Fibroblast of peridontal ligament (primary cell): ENCODE data around the gene TMEM135.
"Not testable (repeated sequence)": the region's sequence is repeated elsewhere in the genome, so short reads cannot be mapped to it uniquely, and the experiment has no call there.

Source experiments
- DNase-seq: peaks from one replicate; pipeline ENCODE4 v3.0.0-alpha.2; 2010; ENCODE audit errors: extremely low read depth

TMEM135 gene

DNA sequence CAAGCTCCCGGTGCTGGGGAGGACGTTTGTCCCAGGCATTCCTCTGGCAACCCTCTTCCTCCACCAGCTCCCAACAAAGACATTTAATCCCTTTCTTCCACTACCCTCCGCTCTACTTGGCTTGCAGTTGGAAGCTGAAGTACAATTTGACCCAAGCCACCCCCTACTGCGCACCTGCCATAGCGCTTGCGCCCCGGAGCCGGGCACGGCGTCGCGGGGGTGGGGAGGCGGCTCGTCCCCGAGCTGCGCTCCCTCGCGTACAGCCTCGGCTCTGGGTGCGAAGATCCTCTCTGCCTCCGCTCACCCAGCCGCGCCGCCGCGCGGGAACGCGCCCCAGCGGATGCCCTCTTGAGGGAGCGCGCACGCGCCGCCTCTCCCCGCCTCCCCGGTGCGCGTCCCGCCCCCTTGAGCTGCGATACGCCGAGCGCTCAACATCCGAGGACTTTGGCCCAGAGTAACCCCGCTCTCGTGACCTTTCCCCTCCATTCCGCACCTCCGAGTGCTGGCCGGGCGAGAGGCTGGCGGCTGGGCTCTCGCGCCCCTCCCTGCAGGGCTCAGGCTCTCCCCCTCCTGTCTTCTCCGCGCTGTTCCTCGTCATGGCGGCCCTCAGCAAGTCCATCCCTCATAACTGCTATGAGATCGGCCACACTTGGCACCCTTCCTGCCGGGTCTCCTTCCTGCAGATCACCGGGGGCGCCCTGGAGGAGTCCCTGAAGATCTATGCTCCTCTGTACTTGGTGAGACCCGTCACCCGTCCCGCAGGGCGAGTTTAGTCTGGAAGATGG, at the start of gene TMEM135:
Gene TMEM135 (plus strand): TSS at position 485 of the 785 bp plus-strand sequence. CDS start 112 bp downstream, at position 597.
- DNase-seq: peak; percentile 87

DNA sequence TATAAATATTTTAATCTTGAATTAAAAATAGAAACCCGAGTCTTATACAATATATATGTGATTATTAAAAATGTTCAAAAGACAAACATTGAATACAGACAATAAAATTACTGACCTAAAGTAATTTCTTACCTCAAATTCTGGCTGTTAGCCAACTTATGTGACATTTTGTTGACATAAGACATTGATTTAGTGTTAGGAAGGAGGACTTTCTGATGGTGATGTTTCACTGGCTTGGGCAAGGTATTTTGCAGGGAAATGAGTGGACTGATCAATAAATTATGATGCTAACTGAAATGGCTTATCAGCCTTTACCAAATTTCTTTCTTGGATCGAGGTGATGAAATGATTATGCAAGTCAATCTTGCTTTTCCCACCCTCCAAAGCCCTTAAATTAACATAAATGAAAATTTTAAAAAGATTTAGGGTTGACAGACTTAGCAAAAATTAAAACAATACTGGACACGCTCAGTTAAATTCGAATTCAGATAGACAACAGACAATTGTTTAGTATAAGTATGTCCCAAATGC, 49.3 kb upstream of the TMEM135 start:
- DNase-seq: no peak

DNA sequence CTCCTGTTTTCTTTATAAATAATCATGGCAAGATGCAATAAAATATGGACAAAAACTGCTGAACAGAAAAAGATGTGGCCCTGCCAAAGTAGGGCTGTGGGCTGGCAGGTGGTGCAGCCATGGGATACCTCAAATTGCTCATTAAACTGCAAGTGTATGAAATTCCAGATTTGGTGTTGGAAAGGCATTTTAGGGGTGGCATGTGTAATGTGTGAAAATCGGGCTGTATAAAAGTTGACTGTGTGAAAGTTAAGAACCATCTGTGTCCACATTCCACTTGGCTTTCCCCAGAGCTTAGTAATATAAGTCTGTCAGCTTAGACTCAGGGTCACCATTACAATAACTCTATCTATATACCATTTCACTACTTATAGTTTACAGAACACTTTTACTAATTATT, 47.7 kb upstream of the TMEM135 start:
- DNase-seq: no peak

DNA sequence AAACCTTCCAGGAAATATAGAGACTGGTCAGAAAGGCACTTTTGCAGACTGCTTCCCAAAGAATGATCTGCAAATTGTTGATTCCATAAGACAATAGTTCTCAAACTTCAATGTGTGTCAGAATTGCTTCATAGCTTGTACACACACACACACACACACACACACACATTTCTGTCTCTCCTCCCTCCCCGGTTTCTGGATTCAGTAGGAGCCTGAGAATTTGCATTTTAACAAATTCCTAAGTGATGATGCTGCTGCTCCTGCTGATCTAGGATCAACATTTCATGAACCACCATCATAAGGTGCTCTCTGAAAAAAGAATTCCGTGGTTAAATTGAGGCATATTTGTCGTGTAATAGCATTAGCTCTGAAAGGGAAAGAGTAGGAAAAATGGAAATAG, 47.2 kb upstream of the TMEM135 start:
- DNase-seq: peak; percentile 50

DNA sequence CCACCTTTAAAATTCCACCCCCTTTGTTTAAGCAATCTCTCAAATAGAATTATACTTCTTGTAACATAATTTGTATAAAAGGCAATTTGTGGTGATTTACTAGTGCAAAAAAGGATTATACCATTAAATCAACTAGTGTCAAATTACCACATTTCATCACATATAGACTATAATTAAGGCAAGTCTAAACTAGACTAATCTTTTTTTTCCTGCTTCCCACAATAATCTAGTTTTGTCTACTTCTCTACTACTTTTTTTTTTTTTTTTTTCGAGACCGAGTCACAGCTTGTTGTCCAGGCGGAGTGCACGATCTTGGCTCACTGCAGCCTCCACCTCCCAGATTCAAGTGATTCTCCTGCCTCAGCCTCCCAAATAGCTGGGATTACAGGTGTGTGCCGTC, 46.4 kb upstream of the TMEM135 start:
- DNase-seq: no peak

DNA sequence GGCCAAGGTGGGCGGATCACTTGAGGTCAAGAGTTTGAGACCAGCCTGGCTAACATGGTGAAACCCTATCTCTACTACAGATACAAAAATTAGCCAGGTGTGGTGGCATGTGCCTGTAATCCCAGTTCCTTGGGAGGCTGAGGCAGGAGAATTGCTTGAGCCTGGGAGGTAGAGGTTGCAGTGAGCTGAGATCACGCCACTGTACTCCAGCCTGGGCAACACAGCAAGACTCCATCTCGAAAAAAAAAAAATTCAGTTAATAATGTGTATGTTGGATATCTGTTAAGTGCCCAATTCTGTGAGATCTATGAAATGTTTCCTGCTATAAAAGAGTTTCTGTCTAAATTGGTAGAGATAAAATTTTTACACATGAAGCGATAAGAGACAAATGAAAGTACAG, 45.4 kb upstream of the TMEM135 start:
- DNase-seq: not testable (repeated sequence)

DNA sequence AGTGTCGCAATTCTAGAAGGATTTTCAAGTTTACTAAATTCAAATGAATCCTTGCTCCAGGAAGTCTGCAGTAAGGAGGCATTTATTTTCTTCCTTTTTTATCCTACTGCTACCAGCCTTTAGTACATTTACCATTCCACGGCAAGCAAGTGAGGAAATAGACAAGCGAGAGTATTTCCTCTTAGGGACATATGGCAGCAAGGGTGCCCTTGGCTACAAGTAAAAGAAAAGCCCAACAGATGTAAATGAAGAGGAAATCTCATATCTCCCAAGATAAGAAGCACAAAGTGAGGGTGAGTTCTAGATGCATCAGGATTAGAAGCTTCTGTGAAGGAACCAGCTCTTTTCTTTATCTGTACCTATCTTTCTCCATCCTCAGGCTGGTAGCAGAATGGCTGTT, 44.7 kb upstream of the TMEM135 start:
- no peak for DNase-seq

DNA sequence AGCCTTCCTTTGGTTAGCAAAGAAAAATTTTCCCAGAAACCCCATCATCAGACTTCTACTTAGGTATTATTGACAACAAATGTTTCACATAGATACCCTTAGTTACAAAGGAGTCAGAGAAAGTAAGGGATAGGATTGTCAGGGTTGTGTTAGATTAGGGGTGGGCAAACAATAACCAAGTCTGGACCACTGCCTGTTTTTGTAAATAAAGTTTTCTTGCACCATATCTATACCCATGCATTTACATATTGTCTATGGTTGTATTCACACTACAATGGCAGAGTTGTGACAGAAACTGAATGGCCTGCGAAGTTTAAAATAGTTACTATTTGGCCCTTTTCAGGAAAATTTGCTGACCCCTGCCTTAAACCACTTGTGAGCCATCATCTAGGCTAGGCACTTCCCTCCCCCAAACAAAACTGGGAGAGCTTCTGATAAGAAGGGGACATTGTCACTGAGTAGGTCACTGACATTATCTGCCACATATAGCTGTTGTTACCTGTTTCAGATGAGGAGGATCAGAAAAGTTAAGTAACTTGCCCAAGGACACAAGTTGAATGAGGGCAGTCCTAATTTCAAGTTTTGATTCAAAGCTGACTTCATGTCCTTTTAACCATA, 40.7 kb upstream of the TMEM135 start:
- no peak for DNase-seq

DNA sequence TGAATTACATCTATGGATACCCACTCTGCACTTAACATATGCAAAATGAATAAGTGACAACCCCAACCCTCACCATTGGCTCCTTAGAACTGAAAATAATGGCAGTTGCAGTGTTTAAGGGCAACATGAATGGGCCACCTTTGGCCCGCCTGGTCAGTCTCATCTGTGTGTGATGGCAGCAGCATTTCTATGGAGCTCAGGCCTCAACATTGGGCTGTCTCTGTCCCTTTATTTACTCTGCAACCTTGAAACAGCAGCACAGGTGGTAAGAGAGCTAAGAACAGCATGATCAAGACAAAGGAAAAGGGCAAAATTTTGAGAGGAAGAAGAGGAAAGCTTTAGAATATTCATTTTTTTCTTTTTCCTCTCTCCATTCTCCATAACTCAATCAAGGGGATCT, 38.3 kb upstream of the TMEM135 start:
- DNase-seq: no peak

DNA sequence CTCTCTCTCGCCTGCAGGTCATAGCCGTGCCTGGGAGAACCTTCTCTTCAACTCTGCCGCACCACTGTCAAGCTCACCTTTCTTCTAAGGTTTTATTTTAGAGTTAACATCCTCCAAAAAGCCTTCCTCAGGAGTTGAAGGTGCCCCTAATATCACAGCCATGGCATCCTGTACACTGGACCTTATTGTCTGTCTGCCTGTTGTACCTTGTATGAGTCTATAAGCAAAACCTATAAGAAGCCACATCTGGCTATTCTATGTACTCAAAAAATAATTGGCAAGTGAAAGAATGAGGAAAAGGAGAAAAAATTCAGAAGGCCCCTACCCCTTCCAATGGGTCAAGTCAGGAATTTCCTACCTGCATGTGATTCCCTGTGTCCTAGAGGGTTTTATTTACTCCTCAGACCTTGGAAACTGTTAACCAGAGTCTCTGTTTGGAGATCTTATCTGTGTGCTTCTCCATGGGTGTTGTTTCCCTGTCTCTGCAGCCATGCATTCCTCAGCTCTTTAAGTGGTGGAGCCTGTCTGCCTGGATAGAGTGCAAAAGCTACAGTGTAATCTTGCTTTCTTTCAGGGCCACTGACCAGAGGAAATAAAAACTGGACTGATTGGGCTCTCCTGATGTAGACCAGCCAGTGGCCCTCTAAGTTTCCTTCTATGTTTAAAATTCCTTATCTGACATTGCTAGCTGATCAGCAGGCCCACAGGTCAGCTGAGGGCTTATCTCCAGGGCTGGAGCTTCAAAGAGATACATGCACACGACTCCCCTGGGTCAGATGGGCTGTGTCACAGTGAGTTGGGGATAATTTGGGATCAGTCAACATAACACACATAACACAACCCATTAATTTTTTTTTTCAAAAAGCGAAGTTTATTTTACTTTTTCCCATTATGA, 37.6 kb upstream of the TMEM135 start:
- DNase-seq: no peak

DNA sequence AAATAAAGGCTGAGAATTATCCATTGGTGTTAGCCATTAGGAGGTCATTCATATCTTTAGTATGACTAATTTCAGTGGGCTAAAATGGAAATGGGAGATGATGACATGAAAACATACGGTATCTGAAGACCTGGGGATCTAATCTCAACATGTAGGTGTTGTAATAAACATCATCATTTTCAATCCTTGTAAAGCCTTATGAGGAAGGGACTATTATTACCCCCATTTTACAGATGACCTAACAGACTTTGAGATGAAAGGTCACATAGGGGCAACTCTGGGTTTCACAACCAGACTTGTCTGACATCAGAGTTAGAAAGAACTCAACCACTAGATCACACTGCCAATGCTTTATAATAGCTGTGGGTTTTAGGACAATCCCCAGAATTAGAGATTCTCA, 34.8 kb upstream of the TMEM135 start:
- DNase-seq: no peak

DNA sequence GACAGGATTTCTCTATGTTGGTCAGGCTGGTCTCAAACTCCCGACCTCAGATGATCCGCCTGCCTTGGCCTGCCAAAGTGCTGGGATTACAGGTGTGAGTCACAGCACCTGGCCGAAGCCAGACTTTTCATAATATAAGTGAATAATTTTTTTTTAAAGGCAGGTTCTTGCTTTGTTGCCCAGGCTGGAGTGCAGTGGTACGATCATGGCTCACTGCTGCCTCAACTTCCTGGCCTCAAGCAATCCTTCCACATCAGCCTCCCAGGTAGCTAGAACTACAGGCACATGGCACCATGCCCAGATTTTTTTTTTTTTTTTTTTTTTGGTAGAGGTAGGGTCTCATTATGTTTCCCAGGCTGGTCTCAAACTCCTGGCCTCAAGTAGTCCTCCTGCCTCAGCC, 33.5 kb upstream of the TMEM135 start:
- DNase-seq: not testable (repeated sequence)

DNA sequence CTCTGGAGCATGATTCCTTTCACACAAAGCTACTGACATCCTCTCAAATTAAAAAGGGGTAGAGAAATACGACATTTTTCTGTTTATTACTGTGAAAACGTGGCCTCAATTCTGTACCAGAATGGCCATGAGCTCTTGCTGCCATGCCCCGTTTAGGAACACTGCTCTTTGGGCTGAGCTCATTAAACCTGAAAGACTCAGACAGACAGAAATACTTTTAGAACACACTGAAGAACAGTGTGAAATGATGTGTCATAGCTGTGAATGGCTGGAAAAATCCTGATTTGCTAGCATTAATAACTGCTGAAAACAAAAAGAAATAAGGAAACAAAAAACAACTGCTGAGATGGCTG, 32.2 kb upstream of the TMEM135 start:
- no peak for DNase-seq

DNA sequence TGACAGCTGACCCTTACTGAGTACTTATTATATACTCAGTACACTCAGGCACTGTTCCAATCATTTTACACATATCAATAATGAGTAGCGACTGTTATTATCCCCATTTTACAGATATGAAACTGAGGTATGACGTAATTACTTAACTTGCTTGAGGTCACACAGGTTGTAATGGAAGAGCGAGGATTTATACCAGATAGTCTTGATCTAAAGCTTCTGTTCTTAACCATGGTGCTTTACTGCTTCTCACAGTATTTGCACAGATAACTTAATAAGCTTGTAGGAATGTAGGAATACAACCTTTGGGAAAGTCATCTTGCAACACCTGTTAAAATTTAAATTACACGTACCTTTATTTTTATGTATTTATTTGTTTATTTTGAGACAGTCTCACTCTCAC, 31.7 kb upstream of the TMEM135 start:
- DNase-seq: no peak

DNA sequence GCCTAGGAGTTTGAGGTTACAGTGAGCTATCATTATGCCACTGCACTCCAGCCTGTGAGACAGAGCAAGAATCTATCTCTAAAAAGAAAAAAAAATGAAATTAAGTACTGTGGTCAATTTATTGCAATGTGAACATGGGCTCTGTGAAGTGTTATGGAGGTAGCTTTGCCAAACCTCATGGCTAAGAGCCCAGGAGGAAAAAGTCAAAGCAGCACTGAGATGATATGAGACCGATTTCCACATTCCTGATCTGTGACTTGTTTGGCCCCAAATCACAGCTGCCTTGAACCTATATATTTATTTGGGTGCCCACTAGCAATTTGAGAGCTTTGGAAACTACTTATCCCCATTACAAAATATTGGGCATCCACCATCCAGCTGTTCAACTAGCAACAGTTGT, 29.8 kb upstream of the TMEM135 start:
- DNase-seq: peak; percentile 94

DNA sequence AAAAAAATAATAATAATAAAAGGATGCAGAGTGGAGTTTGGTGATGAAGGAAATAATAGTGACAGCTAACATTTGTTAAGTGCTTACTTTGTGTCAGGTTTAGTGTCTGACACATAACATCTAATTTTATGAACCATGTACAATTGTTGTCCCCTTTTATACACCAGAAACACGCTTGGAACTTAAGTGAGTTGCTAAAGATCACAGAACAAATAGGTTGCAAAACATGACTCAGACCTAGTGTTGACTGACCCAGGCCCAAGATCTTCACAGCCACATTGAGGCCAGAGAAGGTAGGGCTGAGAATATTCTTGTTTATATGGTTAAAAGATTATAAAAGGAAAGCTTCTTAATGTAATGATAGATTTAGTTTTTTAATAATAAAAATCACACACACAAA, 25.6 kb upstream of the TMEM135 start:
- DNase-seq: no peak

DNA sequence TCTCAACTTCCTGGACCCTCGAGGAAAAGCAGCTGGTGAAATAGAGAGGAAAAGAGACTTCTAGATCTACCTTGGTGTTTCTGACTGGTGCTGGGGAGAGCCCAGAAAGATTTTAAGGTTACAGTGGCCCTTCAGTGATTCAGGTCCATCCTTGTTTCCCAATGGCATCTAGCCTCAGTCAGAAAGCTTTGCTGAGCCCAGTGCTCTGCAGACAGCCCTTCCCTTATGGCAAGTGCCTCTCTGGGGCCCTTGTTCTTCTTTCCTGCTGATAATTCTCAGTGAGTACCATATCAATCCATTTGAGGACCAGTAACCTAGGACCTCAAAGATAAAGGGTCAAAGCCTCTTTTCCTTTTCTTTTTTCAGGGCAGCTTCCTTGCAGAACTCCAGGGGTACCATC, 25.1 kb upstream of the TMEM135 start:
- DNase-seq: no peak

DNA sequence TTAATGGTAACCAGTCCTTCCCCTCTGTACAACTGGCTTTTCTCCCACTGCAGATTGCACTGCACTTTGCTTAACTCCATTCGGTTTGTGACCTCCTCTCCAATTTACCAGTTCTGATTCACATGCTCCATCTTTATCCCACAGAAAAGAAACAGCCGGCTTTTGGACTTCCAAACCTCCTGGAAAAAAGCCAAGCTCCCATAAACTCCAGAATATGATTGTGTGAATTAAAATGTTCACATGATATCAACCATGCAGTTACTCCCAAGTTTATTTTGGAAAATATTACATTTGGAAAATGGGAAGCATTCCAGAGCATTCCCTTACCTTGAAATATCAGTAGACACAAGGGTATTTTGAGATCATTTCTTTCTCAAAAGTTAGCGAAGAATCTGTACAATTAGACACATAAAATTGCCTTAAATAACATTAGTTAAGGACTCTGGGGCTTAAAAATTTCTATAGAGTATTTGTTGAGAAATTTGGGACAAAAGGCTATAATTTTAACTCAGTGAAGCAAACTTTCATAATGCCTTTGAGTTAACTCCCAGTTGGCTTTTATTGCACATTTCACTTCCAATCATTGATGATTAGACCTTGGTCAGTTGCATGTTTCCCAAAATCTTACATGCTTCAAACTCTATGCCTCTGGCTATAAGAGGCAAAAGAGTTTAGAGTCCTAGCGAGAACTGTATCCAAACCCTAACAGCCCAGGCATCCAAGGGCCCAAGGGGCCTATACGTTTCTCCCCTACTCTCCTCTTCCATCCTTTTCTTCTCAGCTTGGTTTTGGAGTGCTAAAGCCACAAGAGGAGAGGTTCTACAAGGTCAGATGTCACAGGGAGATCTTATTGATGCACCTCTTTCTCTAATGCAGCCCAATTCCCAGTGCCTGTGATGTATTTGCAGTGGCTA, 23.6 kb upstream of the TMEM135 start:
- DNase-seq: peak; percentile 69

DNA sequence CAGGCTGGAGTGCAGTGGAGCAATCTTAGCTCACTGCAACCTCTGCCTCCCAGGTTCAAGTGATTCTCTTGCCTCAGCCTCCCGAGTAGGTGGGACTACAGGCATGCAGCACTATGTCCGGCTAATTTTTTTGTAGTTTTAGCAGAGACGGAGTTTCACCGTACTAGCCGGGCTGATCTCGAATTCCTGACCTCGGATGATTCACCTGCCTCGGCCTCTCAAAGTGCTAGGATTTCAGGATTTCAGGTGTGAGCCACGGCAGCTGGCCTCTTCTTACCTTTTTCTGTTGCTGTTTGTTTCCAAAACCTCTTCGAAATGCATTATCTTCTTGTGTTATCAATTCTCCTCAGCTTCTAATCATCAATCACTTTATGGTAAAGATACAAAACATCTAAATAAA, 22.1 kb upstream of the TMEM135 start:
- no peak for DNase-seq

DNA sequence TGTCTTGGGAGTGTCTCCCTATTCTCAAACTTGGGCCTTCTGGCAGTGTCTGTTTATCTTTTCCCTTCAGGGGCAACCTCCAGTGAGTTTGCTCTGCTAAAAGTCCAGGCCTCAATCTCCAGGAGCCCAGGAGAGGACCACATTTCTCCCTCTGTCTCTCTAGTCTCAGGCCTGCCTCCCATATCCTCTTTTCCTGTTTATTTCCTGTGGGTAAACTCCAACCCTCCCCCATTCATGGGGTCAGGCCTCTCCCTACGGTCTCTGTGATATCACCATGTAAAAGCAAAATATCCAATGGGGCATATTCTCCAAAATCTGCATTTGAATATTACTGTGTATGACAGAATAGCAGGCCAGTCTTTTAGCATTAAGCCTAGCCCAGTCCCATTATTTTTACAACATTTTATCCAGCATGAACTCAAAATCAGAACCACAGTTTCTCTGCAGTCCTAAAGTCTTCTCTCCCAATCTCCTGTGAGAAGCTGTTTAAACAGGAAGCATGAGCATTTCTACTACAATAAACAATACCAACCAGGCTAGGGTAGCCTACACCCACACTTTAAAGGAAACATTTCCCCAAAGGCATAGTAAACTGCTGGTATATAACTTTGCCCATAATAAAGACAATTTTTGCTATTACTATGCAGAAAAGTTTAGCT, 18.0 kb upstream of the TMEM135 start:
- no peak for DNase-seq

DNA sequence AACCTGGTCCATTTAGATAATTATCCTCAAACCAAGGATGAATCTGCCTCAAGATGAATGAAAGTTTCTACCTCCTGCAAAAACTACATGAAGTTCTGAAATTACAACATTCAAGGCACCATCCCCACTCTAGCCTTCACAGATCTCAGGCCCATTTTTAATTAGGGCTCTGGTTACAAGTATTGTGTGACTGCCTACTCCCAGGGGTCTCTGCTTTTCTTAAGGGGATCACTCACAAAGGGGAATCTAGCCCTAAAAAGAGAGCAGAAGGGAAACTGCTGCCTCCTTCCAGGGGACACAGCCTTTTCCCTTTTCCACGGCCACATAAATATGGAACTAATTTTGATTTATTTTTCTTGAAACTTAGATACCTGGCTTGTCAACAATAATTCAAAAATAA, 17.4 kb upstream of the TMEM135 start:
- no peak for DNase-seq
